T-helper 1 cell treated with Interleukin-12 subunit alpha and Interleukin-12 subunit beta and Interleukin-4 antibody, amounts not matched to agents 30 μg/mL and 1 μg/mL, for 36 hours (primary cell): ENCODE results near the gene TRIM2.

Experiments used
- H3K27ac Mint-ChIP-seq: one replicate; pipeline ENCODE4 v1.8.0; 2021; ENCODE audit warnings: mild to moderate bottlenecking, mixed read lengths
- H3K27me3 Mint-ChIP-seq: one replicate; pipeline ENCODE4 v1.8.0; 2021; ENCODE audit warnings: low read depth, mixed read lengths
- H3K36me3 Mint-ChIP-seq: one replicate; pipeline ENCODE4 v1.8.0; 2021; ENCODE audit warnings: low read depth, mixed read lengths
- H3K4me1 Mint-ChIP-seq: one replicate; pipeline ENCODE4 v1.8.0; 2021; ENCODE audit warnings: low read depth, mixed read lengths
- H3K4me3 Mint-ChIP-seq: one replicate; pipeline ENCODE4 v1.8.0; 2021; ENCODE audit warnings: mild to moderate bottlenecking, moderate library complexity, mixed read lengths
- H3K9me3 Mint-ChIP-seq: one replicate; pipeline ENCODE4 v1.8.0; 2021; ENCODE audit warnings: mixed read lengths

The TRIM2 gene

DNA sequence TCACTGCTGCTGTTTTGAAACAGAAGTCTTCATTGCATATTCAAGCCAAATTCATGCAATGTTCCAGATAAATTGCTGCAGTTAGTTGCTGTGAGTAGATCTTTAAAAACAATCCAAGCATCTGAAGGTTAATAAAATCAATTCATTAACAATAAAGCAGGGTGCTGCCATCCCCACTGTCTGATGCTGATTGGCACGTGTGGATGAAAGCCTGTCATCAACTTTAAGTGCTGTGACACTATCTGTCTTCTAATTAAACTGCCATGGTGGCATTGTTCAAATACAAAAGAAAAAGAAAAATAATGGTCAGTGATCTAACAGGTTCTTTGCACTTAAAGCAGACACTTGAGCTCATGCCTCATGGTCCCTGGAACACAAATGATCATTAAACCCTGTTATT, 77.2 kb downstream of the TRIM2 start:
- no peaks in the 10 kb centered on the region for H3K4me1 Mint-ChIP-seq
- no peaks in the 10 kb centered on the region for H3K36me3 Mint-ChIP-seq
- no peak overlapping the region for H3K27ac Mint-ChIP-seq
- H3K9me3 Mint-ChIP-seq: peaks cover 5% of the 10 kb centered on the region
- no peaks in the 10 kb centered on the region for H3K27me3 Mint-ChIP-seq
- H3K4me3 Mint-ChIP-seq: no peak overlapping the region

GRCh38 chr4:153282023-153282422, 77.8 kb downstream of the TRIM2 start:
- H3K36me3 Mint-ChIP-seq: no peaks in the 10 kb centered on the region
- no peak overlapping the region for H3K27ac Mint-ChIP-seq
- H3K9me3 Mint-ChIP-seq: peaks cover 5% of the 10 kb centered on the region
- H3K27me3 Mint-ChIP-seq: no peaks in the 10 kb centered on the region
- H3K4me3 Mint-ChIP-seq: no peak overlapping the region
- no peaks in the 10 kb centered on the region for H3K4me1 Mint-ChIP-seq

DNA sequence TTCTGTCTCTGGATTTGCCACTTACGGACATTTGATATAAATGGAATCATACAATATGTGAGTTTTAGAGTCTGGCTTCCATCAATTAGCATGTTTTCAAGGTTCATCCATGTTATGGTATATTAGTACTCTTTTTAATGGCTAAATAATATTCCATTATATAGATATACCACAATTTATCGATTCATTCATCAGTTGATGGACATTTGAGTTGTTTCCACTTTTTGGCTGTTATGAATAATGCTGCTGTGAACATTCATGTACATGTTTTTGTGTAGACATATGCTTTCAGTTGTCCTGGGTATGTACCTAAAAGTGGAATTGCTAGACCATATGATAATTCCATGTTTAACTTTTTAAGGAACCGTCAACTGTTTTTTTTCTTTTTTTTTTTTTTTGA, 79.0 kb downstream of the TRIM2 start:
- Mint-ChIP-seq H3K4me1 (no peaks in the 10 kb centered on the region), H3K36me3 (no peaks in the 10 kb centered on the region), H3K9me3 (peaks cover 5% of the 10 kb centered on the region), H3K27me3 (no peaks in the 10 kb centered on the region), H3K27ac (no peak overlapping the region), H3K4me3 (no peak overlapping the region)

DNA sequence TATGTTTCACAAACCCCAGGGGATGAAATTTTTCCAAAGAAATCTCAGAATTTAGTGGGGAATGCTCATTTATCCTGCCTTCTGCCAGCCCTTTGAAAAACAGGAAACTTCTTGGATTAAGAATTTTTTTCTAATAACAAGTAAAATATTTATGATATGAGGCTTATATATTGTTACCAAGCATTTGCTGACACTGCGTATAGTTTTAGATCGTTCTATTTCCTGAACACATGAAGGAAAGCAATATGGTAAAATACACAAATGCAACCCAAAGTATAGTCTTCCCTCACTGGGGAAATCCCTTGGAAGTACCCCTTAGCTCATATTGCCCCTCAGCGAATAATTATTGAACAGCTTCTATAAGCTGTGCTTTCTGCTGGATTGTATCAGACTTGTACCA, 85.9 kb downstream of the TRIM2 start:
- Mint-ChIP-seq H3K4me3 (no peak overlapping the region), H3K4me1 (no peaks in the 10 kb centered on the region), H3K9me3 (peaks cover 6% of the 10 kb centered on the region), H3K27ac (no peak overlapping the region), H3K27me3 (no peaks in the 10 kb centered on the region), H3K36me3 (no peaks in the 10 kb centered on the region)

DNA sequence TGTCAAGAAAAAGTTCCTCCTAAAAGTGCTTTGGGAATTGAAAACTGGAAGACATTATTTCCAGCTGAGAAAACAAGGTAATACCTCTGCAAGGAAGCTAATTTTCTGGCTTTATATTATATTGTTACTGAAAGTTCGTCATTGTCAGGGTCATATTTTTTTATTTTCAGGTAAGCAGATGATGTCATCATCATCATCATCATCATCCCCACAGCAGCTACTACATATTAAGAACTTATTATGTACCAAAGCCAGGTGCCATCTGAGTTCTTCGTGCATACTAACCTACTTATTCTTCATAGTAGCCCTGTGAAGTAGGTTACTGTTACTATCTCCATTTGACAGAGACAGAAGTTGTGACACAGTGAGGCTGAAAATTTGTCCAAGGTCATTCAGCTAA, 87.3 kb downstream of the TRIM2 start:
- H3K36me3 Mint-ChIP-seq: no peaks in the 10 kb centered on the region
- H3K4me3 Mint-ChIP-seq: no peak overlapping the region
- peaks cover 6% of the 10 kb centered on the region for H3K9me3 Mint-ChIP-seq
- no peaks in the 10 kb centered on the region for H3K27me3 Mint-ChIP-seq
- H3K27ac Mint-ChIP-seq: no peak overlapping the region
- no peaks in the 10 kb centered on the region for H3K4me1 Mint-ChIP-seq

DNA sequence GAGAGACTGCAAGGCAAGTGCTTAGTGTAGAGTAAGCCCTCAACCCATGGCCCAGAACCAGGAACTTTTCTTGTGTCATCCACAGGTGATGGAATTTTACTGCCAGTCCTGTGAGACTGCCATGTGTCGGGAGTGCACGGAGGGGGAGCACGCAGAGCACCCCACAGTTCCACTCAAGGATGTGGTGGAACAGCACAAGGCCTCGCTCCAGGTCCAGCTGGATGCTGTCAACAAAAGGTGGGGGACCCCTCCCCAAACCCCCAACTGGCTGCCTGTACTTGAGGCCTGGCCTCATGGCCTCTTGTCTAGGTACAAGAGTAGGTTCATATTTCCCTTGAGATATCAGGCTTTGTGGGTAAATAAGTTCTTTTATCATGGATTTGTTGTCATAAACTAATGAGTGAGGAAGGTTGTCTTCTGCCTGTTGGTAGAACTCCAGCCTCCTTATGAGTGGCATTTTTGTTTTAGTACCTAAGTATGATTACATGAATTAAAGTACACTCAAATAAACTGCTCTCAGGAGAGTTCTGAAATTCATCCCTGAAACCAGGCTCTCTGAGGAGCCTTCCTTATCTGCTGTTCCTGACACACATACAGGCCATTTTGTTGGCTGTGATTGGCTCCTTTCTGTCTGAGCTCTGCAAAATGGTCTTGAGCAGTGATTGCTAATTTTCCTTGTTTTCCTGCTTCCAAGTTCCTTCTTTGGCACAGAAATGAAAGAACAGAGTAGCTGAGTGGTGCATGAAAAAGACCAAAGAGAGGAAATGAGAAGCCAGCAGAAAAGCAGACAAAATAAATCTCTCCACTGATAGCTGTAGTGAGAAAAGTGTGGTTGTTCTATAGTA, 88.9 kb downstream of the TRIM2 start:
- H3K4me3 Mint-ChIP-seq: no peak overlapping the region
- no peaks in the 10 kb centered on the region for H3K27me3 Mint-ChIP-seq
- H3K4me1 Mint-ChIP-seq: no peaks in the 10 kb centered on the region
- H3K36me3 Mint-ChIP-seq: no peaks in the 10 kb centered on the region
- H3K27ac Mint-ChIP-seq: no peak overlapping the region
- peaks cover 6% of the 10 kb centered on the region for H3K9me3 Mint-ChIP-seq

DNA sequence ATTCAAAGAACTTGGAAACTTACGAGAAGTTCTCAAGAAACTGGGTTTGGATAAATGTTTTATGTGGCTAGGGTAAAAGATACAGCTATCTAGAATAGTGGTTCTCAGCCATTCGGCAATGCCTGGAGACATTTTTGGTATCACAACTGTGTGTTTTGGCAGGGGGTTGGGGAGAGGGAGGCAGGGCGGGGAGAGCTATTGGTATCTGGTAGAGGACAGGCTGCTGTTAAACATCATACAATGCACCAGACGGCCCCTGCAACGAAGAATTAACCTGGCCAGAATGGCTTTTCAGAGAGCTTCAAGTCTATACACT, 89.5 kb downstream of the TRIM2 start:
- H3K27me3 Mint-ChIP-seq: no peaks in the 10 kb centered on the region
- H3K9me3 Mint-ChIP-seq: peaks cover 1% of the 10 kb centered on the region
- H3K36me3 Mint-ChIP-seq: no peaks in the 10 kb centered on the region
- H3K4me3 Mint-ChIP-seq: no peak overlapping the region
- no peaks in the 10 kb centered on the region for H3K4me1 Mint-ChIP-seq
- H3K27ac Mint-ChIP-seq: no peak overlapping the region

GRCh38 chr4:153294631-153295030, 90.4 kb downstream of the TRIM2 start:
- no peak overlapping the region for H3K27ac Mint-ChIP-seq
- peaks cover 4% of the 10 kb centered on the region for H3K27me3 Mint-ChIP-seq
- H3K4me3 Mint-ChIP-seq: no peak overlapping the region
- no peaks in the 10 kb centered on the region for H3K36me3 Mint-ChIP-seq
- no peaks in the 10 kb centered on the region for H3K4me1 Mint-ChIP-seq
- peaks cover 2% of the 10 kb centered on the region for H3K9me3 Mint-ChIP-seq

- no peaks in the 10 kb centered on the region for H3K36me3 Mint-ChIP-seq
- peaks cover 4% of the 10 kb centered on the region for H3K27me3 Mint-ChIP-seq
- H3K9me3 Mint-ChIP-seq: peaks cover 5% of the 10 kb centered on the region
- no peak overlapping the region for H3K27ac Mint-ChIP-seq
- H3K4me1 Mint-ChIP-seq: no peaks in the 10 kb centered on the region
- no peak overlapping the region for H3K4me3 Mint-ChIP-seq
Measured at GRCh38 chr4:153295131-153295755, 91.0 kb downstream of the TRIM2 start.

DNA sequence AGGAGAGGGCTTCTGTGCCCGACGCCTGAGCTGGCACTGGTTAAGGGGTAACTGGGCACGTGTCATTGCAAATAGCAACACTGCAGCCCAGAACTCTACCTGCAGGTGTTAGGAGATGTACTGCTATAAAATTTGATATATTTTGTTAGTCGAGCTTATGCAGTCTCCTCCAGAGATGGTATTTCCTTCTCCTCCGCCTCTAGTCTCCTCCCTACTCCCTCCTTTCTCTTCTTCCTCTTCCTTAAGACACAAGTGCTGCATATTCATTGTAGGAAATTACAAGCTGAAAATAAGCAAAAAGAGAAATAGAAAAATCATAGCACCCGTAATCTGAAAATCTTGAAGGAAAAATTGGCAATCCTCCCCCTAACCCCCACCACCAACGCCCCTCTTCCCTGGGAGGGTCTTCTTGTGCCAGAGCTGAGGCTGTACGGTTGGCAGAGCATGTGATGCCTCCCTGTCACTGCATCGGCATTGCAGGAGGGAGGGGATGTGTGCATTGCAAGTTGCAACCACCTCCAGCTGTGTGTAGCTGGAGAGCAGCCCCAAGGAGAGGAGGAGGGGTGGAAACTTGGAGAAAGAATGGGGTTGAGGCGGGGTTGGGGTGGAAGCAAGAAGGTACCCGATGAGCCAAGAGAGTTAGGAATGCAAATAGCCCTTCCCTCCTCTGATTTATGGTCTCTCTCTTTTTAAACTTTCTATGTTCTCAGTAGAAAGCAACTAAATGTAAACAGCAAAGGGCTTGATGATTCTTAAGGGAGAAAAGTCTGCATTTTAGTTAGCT, 92.0 kb downstream of the TRIM2 start:
- Mint-ChIP-seq H3K9me3 (peaks cover 6% of the 10 kb centered on the region), H3K27ac (no peak overlapping the region), H3K36me3 (no peaks in the 10 kb centered on the region), H3K27me3 (peaks cover 4% of the 10 kb centered on the region), H3K4me1 (no peaks in the 10 kb centered on the region), H3K4me3 (no peak overlapping the region)

- no peaks in the 10 kb centered on the region for H3K4me1 Mint-ChIP-seq
Measured at GRCh38 chr4:153297116-153297515, 92.9 kb downstream of the TRIM2 start.

GRCh38 chr4:153310793-153311192, 106.5 kb downstream of the TRIM2 start:
- H3K27me3 Mint-ChIP-seq: peaks cover 8% of the 10 kb centered on the region
- H3K4me1 Mint-ChIP-seq: no peaks in the 10 kb centered on the region
- H3K4me3 Mint-ChIP-seq: no peak overlapping the region
- no peaks in the 10 kb centered on the region for H3K36me3 Mint-ChIP-seq
- H3K27ac Mint-ChIP-seq: no peak overlapping the region
- no peaks in the 10 kb centered on the region for H3K9me3 Mint-ChIP-seq

More at GRCh38 chr4:153297116-153297515, 92.9 kb downstream of the TRIM2 start:
- no peak overlapping the region for H3K4me3 Mint-ChIP-seq
- H3K36me3 Mint-ChIP-seq: no peaks in the 10 kb centered on the region
- no peak overlapping the region for H3K27ac Mint-ChIP-seq
- H3K27me3 Mint-ChIP-seq: peaks cover 4% of the 10 kb centered on the region
- peaks cover 15% of the 10 kb centered on the region for H3K9me3 Mint-ChIP-seq

DNA sequence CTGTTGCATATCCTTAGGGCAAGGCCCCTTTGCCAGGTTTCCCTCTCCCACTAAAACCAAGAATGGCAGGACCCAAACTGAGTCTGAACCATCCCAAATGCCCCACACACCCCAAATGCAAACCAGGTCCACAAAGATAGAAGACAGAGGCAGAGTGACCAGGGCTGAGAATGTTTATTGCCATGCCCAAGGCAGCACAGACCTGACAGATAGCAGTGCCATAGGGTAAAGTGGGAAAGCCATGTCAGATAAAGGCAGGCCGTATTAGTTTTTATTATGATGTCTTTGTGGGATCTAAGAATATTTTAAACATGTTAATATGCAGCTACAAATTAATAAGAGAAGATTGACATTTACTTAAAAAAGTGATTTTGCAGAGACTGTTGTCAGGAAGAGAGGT, 110.7 kb downstream of the TRIM2 start:
- Mint-ChIP-seq H3K36me3 (no peaks in the 10 kb centered on the region), H3K4me1 (no peaks in the 10 kb centered on the region), H3K27me3 (peaks cover 8% of the 10 kb centered on the region), H3K9me3 (no peaks in the 10 kb centered on the region), H3K27ac (no peak overlapping the region), H3K4me3 (no peak overlapping the region)

- Mint-ChIP-seq H3K4me3 (no peak overlapping the region), H3K27ac (no peak overlapping the region), H3K36me3 (no peaks in the 10 kb centered on the region), H3K4me1 (no peaks in the 10 kb centered on the region), H3K27me3 (no peaks in the 10 kb centered on the region), H3K9me3 (no peaks in the 10 kb centered on the region)
Measured at GRCh38 chr4:153318696-153319320, 114.6 kb downstream of the TRIM2 start.
